Lung microvascular endothelial cell (primary cell): Measurements from ENCODE around the gene SPATC1L. TPM values are rescaled to one million over a fixed set of nuclear protein-coding genes. Genes with fewer than 3 reads are reported as not detected.
A peak's percentile ranks its signal among the peaks of the same experiment; 100 is the strongest.
"Not testable (repeated sequence)": the region's sequence is repeated elsewhere in the genome, so short reads cannot be mapped to it uniquely, and the experiment has no call there.

Source experiments
- DNase-seq, 2 donors: peaks; one replicate each; pipeline versions ENCODE4 v3.0.0 to v3.0.0-alpha.2; 2010; ENCODE audit warnings: low read depth in 2 of 2
- total RNA-seq: library from RNA; depleted of rRNA; stranded (reverse); fragments of >200 nt; gene quantifications from 2 replicates; pipeline ENCODE4 v1.2.1, GENCODE V29; 2014

Gene SPATC1L
- total RNA-seq, 1 donor from 2014 or later, result 3.6 TPM

GRCh38 chr21:46151989-46152926, 32.0 kb downstream of the SPATC1L start:
- no peak for DNase-seq

DNA sequence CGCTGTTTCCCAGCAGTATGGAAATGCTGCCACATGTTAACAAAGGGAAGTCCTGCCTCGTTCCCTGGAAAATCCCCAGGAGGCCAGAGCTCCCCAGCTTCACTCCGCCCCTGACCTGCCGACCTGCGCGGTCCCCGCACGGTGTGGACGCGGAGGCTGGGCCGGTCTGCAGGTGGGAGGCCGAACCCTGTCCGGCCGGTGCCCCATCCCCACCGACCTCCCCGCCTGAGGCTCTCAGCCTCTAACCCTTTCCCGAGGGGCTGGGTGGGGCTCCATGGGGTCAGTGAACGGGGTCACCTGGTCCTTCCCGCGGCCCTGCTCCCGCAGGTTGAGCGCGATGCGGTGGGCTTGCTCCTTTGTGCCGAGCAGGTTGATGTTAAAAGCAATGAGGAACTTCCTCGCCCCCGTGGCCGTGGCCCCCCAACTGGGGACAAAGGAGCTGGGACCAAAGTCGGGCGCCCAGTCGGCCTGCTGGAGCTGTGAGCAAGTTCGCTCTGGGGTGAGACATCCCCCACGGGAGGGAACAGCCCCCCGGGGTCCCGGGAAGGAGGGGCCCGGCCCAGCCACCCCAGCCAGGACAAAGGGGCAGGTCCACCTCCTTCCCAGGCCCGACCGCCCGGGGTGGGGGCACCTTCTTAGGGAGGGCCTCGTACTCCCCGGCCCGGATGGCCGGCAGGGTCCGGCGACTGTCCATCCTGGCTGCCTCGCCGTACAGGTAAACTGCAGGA, 32.8 kb downstream of the SPATC1L start:
- DNase-seq, result no peak

DNA sequence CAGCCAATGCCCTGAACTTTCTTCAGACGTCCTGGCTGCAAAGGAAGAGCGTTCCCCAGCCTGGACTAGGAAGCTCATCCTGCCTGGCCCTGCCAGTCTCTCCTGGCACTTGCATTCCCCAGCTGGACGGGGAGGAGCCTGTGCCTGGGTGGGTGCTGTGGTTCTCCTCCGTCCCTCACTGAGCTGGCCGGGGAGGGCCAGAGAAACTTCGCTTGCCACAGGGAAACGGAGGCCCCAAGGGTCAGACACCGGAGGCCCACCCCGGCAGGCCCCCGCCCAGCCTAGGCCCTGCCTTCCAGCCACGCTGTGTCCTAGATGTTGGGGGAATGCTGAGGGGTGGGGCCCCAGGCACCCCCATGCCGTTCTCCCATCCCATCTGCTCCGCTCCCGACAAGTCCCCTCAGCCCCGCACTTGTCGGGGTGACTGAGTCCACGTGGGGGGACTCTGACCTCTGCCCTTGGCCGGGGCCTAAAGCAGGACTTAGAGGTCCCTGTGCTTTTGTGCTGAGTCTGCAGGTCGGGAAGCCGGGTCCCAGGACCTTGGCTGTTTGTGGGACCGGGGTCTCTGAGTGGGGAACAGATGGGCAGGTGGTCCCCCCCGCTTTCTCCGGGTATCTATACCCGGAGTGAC, 33.7 kb downstream of the SPATC1L start:
- DNase-seq, result no peak

- no peak for DNase-seq
Measured at GRCh38 chr21:46150073-46150472, 34.2 kb downstream of the SPATC1L start.

GRCh38 chr21:46149205-46149901, 34.9 kb downstream of the SPATC1L start:
- no peak for DNase-seq

DNA sequence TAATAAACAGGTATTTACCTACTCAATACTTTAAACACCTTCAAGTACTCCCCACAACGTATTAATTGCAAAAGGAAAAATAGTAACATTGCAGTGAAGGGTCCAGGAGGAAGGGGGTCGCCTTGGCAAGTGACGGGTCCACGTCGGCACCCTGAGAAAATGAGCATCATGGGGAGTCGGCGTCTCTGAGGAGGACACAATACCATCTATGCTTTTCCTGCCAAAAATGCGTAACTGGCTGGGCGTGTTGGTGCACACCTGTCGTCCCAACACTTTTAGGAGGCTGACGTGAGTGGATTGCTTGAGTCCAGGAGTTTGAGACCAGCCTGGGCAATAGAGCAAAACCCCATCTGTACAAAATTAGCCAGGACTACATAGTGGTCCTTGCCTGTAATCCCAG, 36.2 kb downstream of the SPATC1L start:
- no peak for DNase-seq

- peak; percentile 61 to 79 for DNase-seq
Measured at GRCh38 chr21:46147429-46147828, 36.8 kb downstream of the SPATC1L start.

GRCh38 chr21:46146856-46147255, 37.4 kb downstream of the SPATC1L start:
- no peak for DNase-seq

- no peak for DNase-seq
Measured at GRCh38 chr21:46145840-46146691, 38.2 kb downstream of the SPATC1L start.

- no peak for DNase-seq
Measured at GRCh38 chr21:46145159-46145839, 39.0 kb downstream of the SPATC1L start.

DNA sequence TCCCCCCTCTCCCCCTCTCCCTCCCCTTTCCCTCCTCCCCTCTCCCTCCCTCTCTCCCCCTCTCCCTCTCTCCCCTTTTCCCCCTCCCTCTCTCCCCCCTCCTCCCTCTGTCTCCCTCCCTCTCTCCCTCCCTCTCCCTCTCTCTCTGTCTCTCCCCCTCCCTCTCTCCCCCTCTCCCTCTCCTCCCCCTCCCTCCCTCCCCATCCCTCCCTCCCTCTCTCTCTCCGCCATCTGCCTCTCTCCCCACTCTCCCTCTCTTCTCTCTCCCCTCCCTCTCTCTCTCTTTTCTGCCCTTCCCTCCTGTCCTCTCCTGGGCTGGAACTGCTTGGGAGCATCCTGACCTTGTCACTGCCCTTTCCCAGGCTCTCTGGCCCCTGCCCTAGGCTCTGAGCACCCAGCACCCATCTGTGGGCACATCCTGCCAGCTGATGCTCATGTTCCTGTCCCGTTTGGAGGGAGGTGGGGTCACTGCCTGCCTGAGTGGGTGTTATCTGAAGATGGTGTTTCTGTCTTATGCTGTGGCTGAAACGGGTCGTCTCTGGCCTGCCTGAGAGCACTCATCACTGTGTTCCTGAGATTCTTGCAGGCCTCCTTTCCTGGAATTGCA, 39.7 kb downstream of the SPATC1L start:
- no peak for DNase-seq

DNA sequence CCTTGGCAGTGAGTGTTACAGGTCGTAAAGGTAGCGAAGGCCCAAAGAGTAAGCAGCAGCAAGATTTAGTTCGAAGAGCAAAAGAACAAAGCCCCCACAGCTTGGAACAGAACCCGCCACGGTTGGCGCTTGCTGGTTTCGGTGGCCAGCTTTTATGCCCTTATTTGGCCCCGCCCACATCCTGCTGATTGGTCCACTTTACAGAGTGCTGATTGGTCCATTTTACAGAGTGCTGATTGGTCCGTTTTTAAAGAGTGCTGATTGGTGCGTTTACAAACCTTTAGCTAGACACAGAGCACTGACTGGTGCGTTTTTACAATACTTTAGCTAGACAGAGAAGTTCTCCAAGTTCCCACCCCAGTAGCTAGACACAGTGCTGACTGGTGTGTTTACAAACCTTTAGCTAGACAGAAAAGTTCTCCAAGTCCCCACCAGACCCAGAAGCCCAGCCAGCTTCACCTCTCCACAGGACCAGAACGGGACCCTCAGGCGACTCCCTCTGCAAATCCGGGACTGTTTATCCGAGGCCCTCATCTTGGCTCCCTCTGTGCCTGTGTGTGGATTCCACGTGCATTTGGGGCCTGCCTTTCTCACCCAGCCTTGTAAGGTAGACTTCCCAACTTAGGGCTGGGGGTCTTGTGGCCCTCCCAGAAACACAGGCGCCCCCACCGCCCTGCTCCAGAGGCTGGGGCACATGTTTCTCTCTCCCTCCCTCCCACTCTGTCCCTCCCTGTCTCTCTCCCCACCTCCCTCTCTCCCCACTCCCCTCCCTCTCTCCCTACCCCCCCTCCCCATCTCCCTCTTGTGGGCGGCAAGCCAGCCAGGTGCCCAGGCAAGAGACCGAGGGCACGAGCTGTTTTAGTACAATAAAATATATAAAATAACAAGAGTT, 41.4 kb downstream of the SPATC1L start:
- DNase-seq, result no peak

GRCh38 chr21:46141767-46142581, 42.3 kb downstream of the SPATC1L start:
- no peak for DNase-seq

- DNase-seq, result not testable (repeated sequence)
Measured at GRCh38 chr21:46140352-46141003, 43.8 kb downstream of the SPATC1L start.

DNA sequence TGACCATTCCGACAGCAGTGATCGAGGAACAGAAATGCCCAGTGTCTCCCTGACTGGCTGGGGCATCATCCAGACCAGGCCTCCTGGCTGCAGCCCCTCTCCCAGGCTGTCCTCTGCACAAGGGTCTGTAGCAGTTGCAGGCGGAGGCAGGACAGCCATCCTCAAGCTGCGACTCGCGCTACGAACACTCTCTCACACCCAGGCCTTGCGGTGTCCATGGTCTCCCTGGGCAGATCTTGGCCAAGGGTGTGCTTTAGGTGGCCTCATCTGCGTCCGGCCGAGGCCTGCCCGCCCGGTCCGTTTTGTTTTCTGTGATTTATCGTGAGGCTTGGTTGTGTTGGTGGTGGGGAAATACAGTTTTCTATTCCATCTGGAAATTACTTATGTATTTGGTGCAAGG, 44.6 kb downstream of the SPATC1L start:
- DNase-seq, result no peak

GRCh38 chr21:46138383-46138970, 45.8 kb downstream of the SPATC1L start:
- DNase-seq, result no peak

DNA sequence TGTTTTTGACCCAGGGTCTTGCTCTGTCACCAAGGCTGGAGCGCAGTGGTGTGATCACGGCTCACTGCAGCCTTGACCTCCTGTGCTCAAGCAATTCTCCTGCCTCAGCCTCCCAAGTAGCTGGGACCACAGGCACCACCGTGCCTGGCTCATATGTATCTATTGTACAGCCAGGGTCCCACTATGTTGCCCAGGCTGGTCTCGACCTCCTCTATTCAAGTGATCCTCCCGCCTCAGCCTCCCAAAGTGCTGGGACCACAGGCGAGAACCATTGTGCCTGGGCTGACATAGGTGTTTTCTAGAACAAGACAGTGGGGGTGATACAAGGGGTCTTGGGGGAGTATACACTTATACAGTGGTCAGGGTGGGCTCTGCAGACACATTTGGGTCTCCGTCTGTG, 46.4 kb downstream of the SPATC1L start:
- no peak for DNase-seq
